Measurements from ENCODE around the gene C2CD4C.
A peak's percentile ranks its signal among the peaks of the same experiment; 100 is the strongest.
"Not testable (repeated sequence)": the region's sequence is repeated elsewhere in the genome, so short reads cannot be mapped to it uniquely, and the experiment has no call there.

The C2CD4C gene

GRCh38 chr19:408902-409515, at the start of gene C2CD4C:
TSS of gene C2CD4C (minus strand) at chr19:409147. CDS start at chr19:408361, 786 bp downstream.
- peak in 1 of 2 donors; percentile 16 for DNase-seq (ENCODE audit: low read depth in 2 of 2)

- no peak for DNase-seq (ENCODE audit: low read depth in 2 of 2)
Measured at GRCh38 chr19:458091-459042, 49.4 kb upstream of the C2CD4C start.

GRCh38 chr19:457636-458035, 48.7 kb upstream of the C2CD4C start:
- no peak for DNase-seq (ENCODE audit: low read depth in 2 of 2)

- DNase-seq (ENCODE audit: low read depth in 2 of 2), result no peak
Measured at GRCh38 chr19:456547-457110, 47.7 kb upstream of the C2CD4C start.

GRCh38 chr19:455851-456546, 47.1 kb upstream of the C2CD4C start:
- DNase-seq (ENCODE audit: low read depth in 2 of 2), result no peak

- DNase-seq (ENCODE audit: low read depth in 2 of 2), result no peak
Measured at GRCh38 chr19:455031-455705, 46.2 kb upstream of the C2CD4C start.

- no peak for DNase-seq (ENCODE audit: low read depth in 2 of 2)
Measured at GRCh38 chr19:453606-454005, 44.7 kb upstream of the C2CD4C start.

- no peak for DNase-seq (ENCODE audit: low read depth in 2 of 2)
Measured at GRCh38 chr19:452829-453228, 43.9 kb upstream of the C2CD4C start.

GRCh38 chr19:450912-451481, 42.0 kb upstream of the C2CD4C start:
- DNase-seq (ENCODE audit: low read depth in 2 of 2), result not testable (repeated sequence)

GRCh38 chr19:449916-450315, 41.0 kb upstream of the C2CD4C start:
- no peak for DNase-seq (ENCODE audit: low read depth in 2 of 2)

GRCh38 chr19:447816-448560, 39.0 kb upstream of the C2CD4C start:
- no peak for DNase-seq (ENCODE audit: low read depth in 2 of 2)

- no peak for DNase-seq (ENCODE audit: low read depth in 2 of 2)
Measured at GRCh38 chr19:447064-447426, 38.1 kb upstream of the C2CD4C start.

- DNase-seq (ENCODE audit: low read depth in 2 of 2), result no peak
Measured at GRCh38 chr19:444677-445210, 35.8 kb upstream of the C2CD4C start.

- no peak for DNase-seq (ENCODE audit: low read depth in 2 of 2)
Measured at GRCh38 chr19:443005-443404, 34.1 kb upstream of the C2CD4C start.

GRCh38 chr19:442085-442484, 33.1 kb upstream of the C2CD4C start:
- no peak for DNase-seq (ENCODE audit: low read depth in 2 of 2)

GRCh38 chr19:441213-441836, 32.4 kb upstream of the C2CD4C start:
- DNase-seq (ENCODE audit: low read depth in 2 of 2), result no peak

GRCh38 chr19:440391-441212, 31.7 kb upstream of the C2CD4C start:
- no peak for DNase-seq (ENCODE audit: low read depth in 2 of 2)

- DNase-seq (ENCODE audit: low read depth in 2 of 2), result no peak
Measured at GRCh38 chr19:439167-439900, 30.4 kb upstream of the C2CD4C start.

All from activated CD4-positive, alpha-beta T cell treated with anti-CD3 and anti-CD28 coated beads for 24 hours (primary cell).